K562 treated with DMSO at 1 percent for 12 hours (cell line): ENCODE results near the gene OR13H1. TPM values are rescaled to one million over a fixed set of nuclear protein-coding genes. Genes with fewer than 3 reads are reported as not detected.

Source experiments
- total RNA-seq: library from RNA; unstranded; fragments of 300-600 nt; gene quantifications from 2 replicates; pipeline ENCODE4 v1.2.3, GENCODE V29; 2022; ENCODE audit not compliant: insufficient read depth

The OR13H1 gene
- total RNA-seq = not detected in 2 replicates

GRCh38 chrX:131543774-131544173, at the start of gene OR13H1:
Gene OR13H1 (plus strand): TSS chrX:131544074. CDS start chrX:131544074, 0 bp downstream.

